Ovary (tissue), 9 donors: ENCODE results near the gene PARS2. TPM values are rescaled to one million over a fixed set of nuclear protein-coding genes. Genes with fewer than 3 reads are reported as not detected.

Experiments used
- DNase-seq, 5 donors: peaks; one replicate each; pipeline ENCODE4 v3.0.0-alpha.2; 2019 to 2020
- H3K27ac ChIP-seq, 2 donors: fragments of 200-600 bp; one replicate each; pipeline versions ENCODE4 v1.5.1 to v1.8.0; 2019 to 2022
- H3K27me3 ChIP-seq: fragments of 200-600 bp; one replicate; pipeline ENCODE4 v1.8.0; 2022
- H3K36me3 ChIP-seq: fragments of 200-600 bp; sonication (generic); one replicate; pipeline ENCODE4 v1.5.1; 2019
- H3K4me1 ChIP-seq: one replicate; pipeline ENCODE4 v1.8.1; 2013; ENCODE audit warnings: mild to moderate bottlenecking, moderate library complexity; ENCODE audit not compliant: insufficient read depth
- H3K4me3 ChIP-seq: fragments of 200-600 bp; sonication (generic); one replicate; pipeline ENCODE4 v1.5.1; 2017
- H3K9me3 ChIP-seq, 2 donors: fragments of 200-600 bp in 1 of 2; sonication (generic) in 1 of 2; one replicate each; pipeline versions ENCODE4 v1.5.1 to v1.8.1; 2013 to 2019; ENCODE audit warnings: mild to moderate bottlenecking in 1 of 2, moderate library complexity in 1 of 2
- EP300 ChIP-seq: sonication (generic); formaldehyde crosslinking; IDR thresholded peaks from one replicate; pipeline ENCODE4 v1.6.1; 2017; ENCODE audit warnings: antibody characterized with exemption
- POLR2A ChIP-seq: fragments of 450-650 bp; IDR thresholded peaks from one replicate; pipeline ENCODE4 v1.6.1; 2017; ENCODE audit warnings: antibody characterized with exemption, mild to moderate bottlenecking, moderate library complexity
- WGBS, 3 donors: extraction: QIAGEN DNeasy Blood & Tissue Kit in 1 of 3; methylation state at CpG; one replicate each; pipeline versions ENCODE4 v1.1.5 to v1.1.7; 2013 to 2017; 5-methylcytosine and 5-hydroxymethylcytosine counted together
- intact Hi-C, 4 donors: fragments of 100-400 bp; cut with DNase I; formaldehyde crosslinking; loops; one replicate each; pipeline versions ENCODE4 v1.11.0 to v1.15.1; 2022 to 2023
- polyA plus RNA-seq, 2 donors: library from polyadenylated mRNA; stranded (reverse); fragments of 200-250 nt in 1 of 2; fragments of 350-450 nt in 1 of 2; fragmentation: Illumina TruSeq in 1 of 2; extraction: RNeasy Lipid Tissue Mini Kit (QIAGEN cat#74804) in 1 of 2; gene quantifications; one replicate each; pipeline ENCODE4 v1.2.3, GENCODE V29; 2013 to 2014
- total RNA-seq, 7 donors: library from RNA; depleted of rRNA in 2 of 7; stranded (reverse); fragments of >200 nt in 2 of 7; fragmentation: NEBNext Ultra II Directional in 3 of 7; extraction: Animal tissue kit (Norgen Biotek cat#: 25700) in 3 of 7; gene quantifications; one replicate each; pipeline versions ENCODE4 v1.1.0 to v1.2.4, GENCODE V29; 2016 to 2023
- TF ChIP-seq, protein P1 (sequence below), 3 donors: fragments of 450-650 bp in 2 of 3; fragments of 200-600 bp in 1 of 3; IDR thresholded peaks; one replicate each; pipeline versions ENCODE4 v1.5.1 to v1.8.0; 2016 to 2022; ENCODE audit warnings: antibody characterized with exemption in 3 of 3, mild to moderate bottlenecking in 1 of 3
- donor health status: DM: no; HTN: no; CAD: no; lungs with moderate emphysema.
- donor health status: DM: no; HTN: no; CAD: no.
- donor health status: Bipolar disorder and iron deficiency.
- donor health status: DM: yes; HTN: yes; CAD: no.
- donor health status: DM: no; HTN: no; CAD: no.
- donor health status: DM: yes; HTN: yes; CAD: no.

PARS2 gene
- total and polyA plus RNA-seq, 9 donors, result 3.2 to 9.6 (median 6.4) TPM

DNA sequence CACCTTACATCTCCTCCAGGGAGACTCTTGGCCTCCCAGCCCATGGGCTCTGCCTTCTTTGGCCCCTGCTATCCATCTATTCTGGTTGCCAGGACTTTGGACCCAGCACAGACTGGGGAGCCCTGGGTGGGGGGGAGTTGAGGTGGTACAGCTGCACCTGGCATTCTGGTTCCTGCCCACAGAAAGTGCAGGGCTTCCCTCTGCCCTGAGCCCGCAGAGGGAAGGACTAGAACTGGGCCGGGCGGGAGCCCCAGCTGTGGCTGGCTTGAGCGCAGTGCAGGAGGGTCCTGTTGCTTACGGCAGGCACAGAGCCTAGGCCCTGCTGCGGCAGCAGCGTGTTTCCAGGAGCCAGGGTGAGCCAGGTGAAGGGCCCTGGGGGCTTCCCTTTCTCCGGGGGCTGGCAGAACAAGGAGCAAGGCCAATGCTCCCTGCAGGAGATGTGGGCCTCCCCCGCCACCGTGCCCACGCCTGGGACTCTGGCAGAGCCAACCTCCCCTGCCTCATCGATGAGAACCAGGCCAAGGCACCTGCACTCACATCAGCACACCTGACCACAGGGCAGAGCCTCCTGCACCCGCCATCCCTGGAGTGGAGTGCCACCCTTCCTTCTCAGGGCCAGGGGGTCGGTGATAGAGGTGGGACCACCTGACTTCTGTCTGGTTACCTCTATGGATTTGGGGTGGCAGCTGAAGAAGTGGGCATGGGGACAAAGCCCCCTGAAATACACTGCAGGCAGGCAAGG lies 16.1 kb downstream of the PARS2 start:
- 78 to 85% (median 79%) methylated on average over 13 to 14 of the region's 14 CpGs for WGBS, 3 donors
- Histone ChIP-seq H3K27me3 (no peaks in the 10 kb centered on the region), H3K4me1 (no peaks in the 10 kb centered on the region), H3K27ac (no peak overlapping the region), H3K9me3 (no peaks in the 10 kb centered on the region), H3K36me3 (no peaks in the 10 kb centered on the region), H3K4me3 (no peak overlapping the region)
- intact Hi-C loops, result no loop called here
- DNase-seq, result no peak
- TF ChIP-seq POLR2A, result no peak
- TF ChIP-seq EP300, result no peak
- TF ChIP-seq, protein P1, sequence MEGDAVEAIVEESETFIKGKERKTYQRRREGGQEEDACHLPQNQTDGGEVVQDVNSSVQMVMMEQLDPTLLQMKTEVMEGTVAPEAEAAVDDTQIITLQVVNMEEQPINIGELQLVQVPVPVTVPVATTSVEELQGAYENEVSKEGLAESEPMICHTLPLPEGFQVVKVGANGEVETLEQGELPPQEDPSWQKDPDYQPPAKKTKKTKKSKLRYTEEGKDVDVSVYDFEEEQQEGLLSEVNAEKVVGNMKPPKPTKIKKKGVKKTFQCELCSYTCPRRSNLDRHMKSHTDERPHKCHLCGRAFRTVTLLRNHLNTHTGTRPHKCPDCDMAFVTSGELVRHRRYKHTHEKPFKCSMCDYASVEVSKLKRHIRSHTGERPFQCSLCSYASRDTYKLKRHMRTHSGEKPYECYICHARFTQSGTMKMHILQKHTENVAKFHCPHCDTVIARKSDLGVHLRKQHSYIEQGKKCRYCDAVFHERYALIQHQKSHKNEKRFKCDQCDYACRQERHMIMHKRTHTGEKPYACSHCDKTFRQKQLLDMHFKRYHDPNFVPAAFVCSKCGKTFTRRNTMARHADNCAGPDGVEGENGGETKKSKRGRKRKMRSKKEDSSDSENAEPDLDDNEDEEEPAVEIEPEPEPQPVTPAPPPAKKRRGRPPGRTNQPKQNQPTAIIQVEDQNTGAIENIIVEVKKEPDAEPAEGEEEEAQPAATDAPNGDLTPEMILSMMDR (IDR thresholded peaks at IDR 0.05), result no peak

DNA sequence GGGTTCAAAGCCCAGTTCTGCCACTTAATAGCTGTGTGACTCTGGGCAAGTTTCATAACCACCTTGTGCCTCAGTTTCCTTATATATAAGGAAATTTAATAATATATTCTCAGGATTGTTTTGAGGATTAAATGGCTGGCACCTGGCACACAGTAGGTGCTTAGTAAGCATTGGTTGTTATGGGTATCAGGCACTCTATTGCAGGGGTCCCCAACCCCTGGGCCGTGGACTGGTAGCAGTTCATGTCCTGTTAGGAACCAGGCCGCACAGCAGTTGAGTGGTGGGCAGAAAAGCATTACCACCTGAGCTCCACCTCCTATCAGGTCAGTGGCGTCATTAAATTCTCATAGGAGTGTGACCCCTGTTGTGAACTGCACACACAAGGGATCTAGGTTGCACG lies 18.5 kb downstream of the PARS2 start:
- no peaks in the 10 kb centered on the region for H3K9me3 ChIP-seq
- WGBS, 3 donors, result 94 to 97% (median 97%) methylated on average over 4 of the region's 4 CpGs
- intact Hi-C loops, result no loop called here
- no peaks in the 10 kb centered on the region for H3K36me3 ChIP-seq
- TF ChIP-seq EP300 (no peak), POLR2A (no peak)
- H3K4me3 ChIP-seq, result no peak overlapping the region
- H3K27me3 ChIP-seq, result no peaks in the 10 kb centered on the region
- no peak for DNase-seq
- no peak overlapping the region for H3K27ac ChIP-seq
- no peaks in the 10 kb centered on the region for H3K4me1 ChIP-seq

DNA sequence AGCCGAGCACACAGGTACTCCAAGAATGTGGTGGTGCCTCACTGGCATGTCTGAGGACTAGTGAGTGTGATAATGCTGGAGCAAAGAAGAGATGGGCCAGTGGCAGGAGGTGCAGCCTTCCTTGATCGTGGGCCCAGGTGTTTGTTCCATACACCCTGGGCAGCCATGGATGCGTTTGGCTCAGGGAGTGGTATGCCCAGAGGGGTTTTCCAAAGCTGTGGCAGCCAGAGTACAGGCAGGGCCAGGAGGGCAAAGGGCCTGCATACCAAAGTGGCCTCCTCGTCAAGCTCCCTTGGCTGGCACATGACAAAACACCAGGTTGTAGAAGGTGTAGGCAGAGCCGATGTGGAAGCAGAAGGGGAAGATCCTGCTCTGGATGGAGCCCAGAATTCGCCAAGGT lies 19.0 kb downstream of the PARS2 start:
- no peaks in the 10 kb centered on the region for H3K4me1 ChIP-seq
- no peak for TF ChIP-seq POLR2A
- TF ChIP-seq, protein P1 (IDR thresholded peaks at IDR 0.05), result no peak
- TF ChIP-seq EP300, result no peak
- intact Hi-C loops, result no loop called here
- 88 to 89% (median 88%) methylated on average over 6 of the region's 6 CpGs for WGBS, 3 donors
- H3K9me3 ChIP-seq, result no peaks in the 10 kb centered on the region
- H3K4me3 ChIP-seq, result no peak overlapping the region
- no peaks in the 10 kb centered on the region for H3K27me3 ChIP-seq
- H3K36me3 ChIP-seq, result no peaks in the 10 kb centered on the region
- DNase-seq, result no peak
- H3K27ac ChIP-seq, result no peak overlapping the region

DNA sequence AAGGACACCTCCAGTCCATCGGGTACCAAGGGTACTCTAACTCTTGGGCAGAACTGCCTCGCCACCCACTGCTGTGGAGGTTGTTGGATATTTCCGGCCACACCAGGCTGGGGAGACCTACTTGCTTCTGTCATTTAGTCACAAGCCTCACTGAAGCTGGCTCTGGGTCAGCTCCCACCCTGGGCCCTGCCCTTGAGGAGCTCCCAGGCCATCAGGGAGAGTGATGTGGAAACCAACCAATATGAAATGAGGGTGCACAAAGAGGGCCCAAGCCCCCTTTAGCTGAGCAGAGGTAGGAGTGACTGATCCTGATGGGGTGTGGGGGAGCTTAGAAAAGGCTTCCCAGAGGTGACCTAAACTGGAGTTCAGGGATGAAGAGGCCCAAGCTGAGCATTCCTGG lies 19.6 kb downstream of the PARS2 start:
- DNase-seq, result no peak
- no peaks in the 10 kb centered on the region for H3K27me3 ChIP-seq
- H3K4me1 ChIP-seq, result no peaks in the 10 kb centered on the region
- 81 to 94% (median 90%) methylated on average over 3 of the region's 3 CpGs for WGBS, 3 donors
- TF ChIP-seq, protein P1 (IDR thresholded peaks at IDR 0.05), result no peak
- TF ChIP-seq EP300 (no peak), POLR2A (no peak)
- no peak overlapping the region for H3K4me3 ChIP-seq
- H3K36me3 ChIP-seq, result no peaks in the 10 kb centered on the region
- H3K9me3 ChIP-seq, result no peaks in the 10 kb centered on the region
- H3K27ac ChIP-seq, result no peak overlapping the region
- intact Hi-C loops, result no loop called here

DNA sequence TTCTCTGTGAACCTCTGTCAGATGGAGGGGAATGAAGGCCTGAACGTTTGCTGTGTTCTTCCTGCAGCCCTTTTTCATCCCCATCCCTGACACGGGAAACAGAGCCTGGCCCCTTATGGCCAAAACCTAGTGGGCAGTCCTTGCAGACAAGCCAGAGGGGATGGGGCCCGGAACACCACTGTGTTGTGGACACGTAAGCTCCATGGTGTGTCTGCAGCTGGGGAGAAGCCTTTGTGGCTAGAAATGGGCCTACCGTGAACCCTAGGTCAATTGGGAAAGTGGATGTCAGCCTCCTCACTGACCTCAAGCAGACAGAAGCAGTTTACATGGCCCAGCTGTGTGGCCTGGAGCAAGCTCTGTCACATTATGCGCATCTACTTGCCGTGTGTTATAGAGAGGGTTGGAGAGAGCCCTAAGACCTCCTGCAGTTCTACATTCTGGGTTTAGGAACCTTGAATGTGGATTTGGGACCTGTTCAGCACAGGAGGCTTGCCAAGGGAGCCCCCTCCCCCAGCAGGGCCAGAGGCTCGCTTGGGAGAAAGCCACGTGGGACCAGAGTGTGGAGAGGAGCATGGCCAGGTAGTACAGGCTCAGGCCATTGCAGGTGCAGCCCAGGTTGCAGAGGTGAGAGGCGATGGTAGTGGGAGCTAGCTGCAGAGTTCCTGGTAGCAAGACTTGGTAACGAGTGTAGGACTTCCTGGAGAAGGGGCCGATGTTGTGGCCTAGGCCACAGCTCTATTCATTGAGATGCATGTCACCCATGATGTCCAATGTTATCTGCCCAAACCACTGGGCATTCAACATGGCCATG lies 20.7 kb downstream of the PARS2 start:
- no peak overlapping the region for H3K4me3 ChIP-seq
- DNase-seq, result no peak
- no peaks in the 10 kb centered on the region for H3K36me3 ChIP-seq
- no peak overlapping the region for H3K27ac ChIP-seq
- no peaks in the 10 kb centered on the region for H3K4me1 ChIP-seq
- H3K27me3 ChIP-seq, result no peaks in the 10 kb centered on the region
- WGBS, 3 donors, result 75 to 76% (median 75%) methylated on average over 12 of the region's 12 CpGs
- no peaks in the 10 kb centered on the region for H3K9me3 ChIP-seq
- TF ChIP-seq EP300, result no peak
- TF ChIP-seq, protein P1 (IDR thresholded peaks at IDR 0.05), result no peak
- TF ChIP-seq POLR2A, result no peak
- intact Hi-C loops, result no loop called here
